Sigmoid colon (tissue), 4 donors: ENCODE data around the gene DIP2C.

ENCODE experiments used
- EP300 ChIP-seq, 4 donors: sonication (generic); formaldehyde crosslinking; IDR thresholded peaks; one replicate each; pipeline ENCODE4 v1.6.1; 2017; ENCODE audit warnings: antibody characterized with exemption in 4 of 4
- POLR2A ChIP-seq, 2 donors: fragments of 450-650 bp; IDR thresholded peaks; one replicate each; pipeline ENCODE4 v1.6.1; 2016; ENCODE audit warnings: antibody characterized with exemption in 2 of 2, mild to moderate bottlenecking in 2 of 2, moderate library complexity in 2 of 2
- POLR2AphosphoS5 ChIP-seq, 4 donors: sonication (generic); formaldehyde crosslinking; IDR thresholded peaks; one replicate each; pipeline ENCODE4 v1.6.1; 2017; ENCODE audit warnings: antibody characterized with exemption in 4 of 4
- TF ChIP-seq, protein P1 (sequence below), 4 experiments: fragments of 450-650 bp in 3 of 4; fragments of 200-600 bp in 1 of 4; IDR thresholded peaks; one replicate each; pipeline ENCODE4 v1.5.1; 2016 to 2019; ENCODE audit warnings: antibody characterized with exemption in 4 of 4, mild to moderate bottlenecking in 3 of 4, moderate library complexity in 2 of 4

DNA sequence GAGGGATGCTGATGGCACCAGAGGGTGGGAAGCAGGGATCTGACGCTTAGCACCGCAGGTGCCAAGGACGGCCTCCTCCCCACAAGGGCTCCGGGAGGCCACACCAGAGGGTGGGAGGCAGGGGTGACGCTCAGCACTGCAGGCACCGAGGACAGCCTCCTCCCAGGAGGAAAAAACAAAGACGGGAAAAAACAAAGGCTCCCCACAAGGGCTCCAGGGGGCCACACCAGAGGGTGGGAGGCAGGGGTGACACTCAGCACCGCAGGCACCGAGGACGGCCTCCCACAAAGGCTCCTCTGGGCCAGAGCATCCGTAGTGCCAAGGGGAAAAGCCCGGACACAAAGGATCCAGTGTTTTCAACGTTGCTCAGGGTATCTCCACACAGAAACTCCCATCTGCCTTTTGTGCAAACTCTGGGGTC lies 25.6 kb downstream of the DIP2C start:
- TF ChIP-seq POLR2A (IDR thresholded peaks at IDR 0.05) = no peak
- TF ChIP-seq, protein P1, sequence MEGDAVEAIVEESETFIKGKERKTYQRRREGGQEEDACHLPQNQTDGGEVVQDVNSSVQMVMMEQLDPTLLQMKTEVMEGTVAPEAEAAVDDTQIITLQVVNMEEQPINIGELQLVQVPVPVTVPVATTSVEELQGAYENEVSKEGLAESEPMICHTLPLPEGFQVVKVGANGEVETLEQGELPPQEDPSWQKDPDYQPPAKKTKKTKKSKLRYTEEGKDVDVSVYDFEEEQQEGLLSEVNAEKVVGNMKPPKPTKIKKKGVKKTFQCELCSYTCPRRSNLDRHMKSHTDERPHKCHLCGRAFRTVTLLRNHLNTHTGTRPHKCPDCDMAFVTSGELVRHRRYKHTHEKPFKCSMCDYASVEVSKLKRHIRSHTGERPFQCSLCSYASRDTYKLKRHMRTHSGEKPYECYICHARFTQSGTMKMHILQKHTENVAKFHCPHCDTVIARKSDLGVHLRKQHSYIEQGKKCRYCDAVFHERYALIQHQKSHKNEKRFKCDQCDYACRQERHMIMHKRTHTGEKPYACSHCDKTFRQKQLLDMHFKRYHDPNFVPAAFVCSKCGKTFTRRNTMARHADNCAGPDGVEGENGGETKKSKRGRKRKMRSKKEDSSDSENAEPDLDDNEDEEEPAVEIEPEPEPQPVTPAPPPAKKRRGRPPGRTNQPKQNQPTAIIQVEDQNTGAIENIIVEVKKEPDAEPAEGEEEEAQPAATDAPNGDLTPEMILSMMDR (IDR thresholded peaks at IDR 0.05) = no peak
- peak in 1 of 4 donors; percentile 24 for TF ChIP-seq POLR2AphosphoS5 (IDR thresholded peaks at IDR 0.05)
- TF ChIP-seq EP300 (IDR thresholded peaks at IDR 0.05) = no peak
